MCF 10A (cell line): ENCODE results near the gene RELCH. TPM values are rescaled to one million over a fixed set of nuclear protein-coding genes. Genes with fewer than 3 reads are reported as not detected.

Experiments used
- BruUV-seq: library from RNA; stranded (reverse); fragments of 400-500 nt; replicated peaks from 2 replicates; lab custom pipeline; 2021; lab: Mats Ljungman, UMichigan
- CTCF ChIA-PET: fragments of 300-600 bp; sonication (Branson Sonifier 250); formaldehyde crosslinking; extraction: SDS; loops from one replicate; lab custom pipeline; 2021; ENCODE audit warnings: antibody characterized with exemption, inconsistent platforms; lab: Yijun Ruan, JAX
- POLR2A ChIA-PET: fragments of 300-600, 350-650 bp; sonication (Branson Sonifier 250); formaldehyde crosslinking; extraction: SDS; loops from one replicate; lab custom pipeline; 2020; ENCODE audit warnings: antibody characterized with exemption, inconsistent platforms; lab: Yijun Ruan, JAX
- DNase-seq: peaks from one replicate; pipeline ENCODE4 v3.0.0-alpha.2; 2018; ENCODE audit not compliant: unreplicated experiment
- H3K27ac Mint-ChIP-seq: one replicate; pipeline ENCODE4 v1.8.0; 2022; ENCODE audit warnings: mild to moderate bottlenecking, low read depth, mixed read lengths; ENCODE audit not compliant: unreplicated experiment
- H3K27me3 Mint-ChIP-seq: one replicate; pipeline ENCODE4 v1.8.0; 2022; ENCODE audit warnings: mixed read lengths; ENCODE audit not compliant: insufficient read depth, unreplicated experiment
- H3K36me3 Mint-ChIP-seq: one replicate; pipeline ENCODE4 v1.8.0; 2022; ENCODE audit warnings: mild to moderate bottlenecking, moderate library complexity, mixed read lengths; ENCODE audit not compliant: insufficient read depth, unreplicated experiment
- H3K4me1 Mint-ChIP-seq: one replicate; pipeline ENCODE4 v1.8.0; 2022; ENCODE audit warnings: mixed read lengths; ENCODE audit not compliant: insufficient read depth, unreplicated experiment
- H3K4me3 Mint-ChIP-seq: one replicate; pipeline ENCODE4 v1.8.0; 2022; ENCODE audit warnings: mild to moderate bottlenecking, moderate library complexity, mixed read lengths; ENCODE audit not compliant: unreplicated experiment
- H3K9me3 Mint-ChIP-seq: one replicate; pipeline ENCODE4 v1.8.0; 2022; ENCODE audit warnings: mixed read lengths; ENCODE audit not compliant: unreplicated experiment
- intact Hi-C: fragments of 100-400 bp; cut with micrococcal nuclease; formaldehyde crosslinking; loops from 2 replicates; pipeline ENCODE4 v1.14.1; 2022
- total RNA-seq: library from RNA; stranded (reverse); gene quantifications from 2 replicates; pipeline ENCODE4 v1.2.3, GENCODE V29; 2022
- TF ChIP-seq, protein P1 (sequence below): fragments of 200-600 bp; IDR thresholded peaks from one replicate; pipeline ENCODE4 v1.8.0; 2022; ENCODE audit warnings: antibody characterized with exemption, mild to moderate bottlenecking; ENCODE audit not compliant: unreplicated experiment

RELCH gene
- total RNA-seq, 1 experiment from 2014 or later = 24.7 TPM

GRCh38 chr18:62289047-62289446 is 102.0 kb downstream of the RELCH start:
- no peak for DNase-seq
- Mint-ChIP-seq H3K9me3 (no peaks in the 10 kb centered on the region), H3K36me3 (peaks cover 17% of the 10 kb centered on the region), H3K27me3 (no peaks in the 10 kb centered on the region), H3K4me1 (no peaks in the 10 kb centered on the region), H3K27ac (no peak overlapping the region), H3K4me3 (no peak overlapping the region)
- BruUV-seq = no TSS peak
- ChIA-PET CTCF (no interaction called here), POLR2A (interaction anchor here (0.9 kb wide), 1 partner anchor 21 kb away, joined by 3 read pairs; no protein-coding TSS in a partner anchor)
- TF ChIP-seq, protein P1, sequence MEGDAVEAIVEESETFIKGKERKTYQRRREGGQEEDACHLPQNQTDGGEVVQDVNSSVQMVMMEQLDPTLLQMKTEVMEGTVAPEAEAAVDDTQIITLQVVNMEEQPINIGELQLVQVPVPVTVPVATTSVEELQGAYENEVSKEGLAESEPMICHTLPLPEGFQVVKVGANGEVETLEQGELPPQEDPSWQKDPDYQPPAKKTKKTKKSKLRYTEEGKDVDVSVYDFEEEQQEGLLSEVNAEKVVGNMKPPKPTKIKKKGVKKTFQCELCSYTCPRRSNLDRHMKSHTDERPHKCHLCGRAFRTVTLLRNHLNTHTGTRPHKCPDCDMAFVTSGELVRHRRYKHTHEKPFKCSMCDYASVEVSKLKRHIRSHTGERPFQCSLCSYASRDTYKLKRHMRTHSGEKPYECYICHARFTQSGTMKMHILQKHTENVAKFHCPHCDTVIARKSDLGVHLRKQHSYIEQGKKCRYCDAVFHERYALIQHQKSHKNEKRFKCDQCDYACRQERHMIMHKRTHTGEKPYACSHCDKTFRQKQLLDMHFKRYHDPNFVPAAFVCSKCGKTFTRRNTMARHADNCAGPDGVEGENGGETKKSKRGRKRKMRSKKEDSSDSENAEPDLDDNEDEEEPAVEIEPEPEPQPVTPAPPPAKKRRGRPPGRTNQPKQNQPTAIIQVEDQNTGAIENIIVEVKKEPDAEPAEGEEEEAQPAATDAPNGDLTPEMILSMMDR = no peak
- intact Hi-C loops = no loop called here

GRCh38 chr18:62294073-62294472 is 107.0 kb downstream of the RELCH start:
- Mint-ChIP-seq H3K27ac (no peak overlapping the region), H3K4me3 (no peak overlapping the region), H3K27me3 (no peaks in the 10 kb centered on the region), H3K4me1 (no peaks in the 10 kb centered on the region), H3K9me3 (no peaks in the 10 kb centered on the region), H3K36me3 (peaks cover 21% of the 10 kb centered on the region)
- CTCF ChIA-PET = no interaction called here
- intact Hi-C loops = no loop called here
- TF ChIP-seq, protein P1 = no peak
- BruUV-seq = no TSS peak
- no peak for DNase-seq
- POLR2A ChIA-PET = no interaction called here

- no peaks in the 10 kb centered on the region for H3K9me3 Mint-ChIP-seq
- TF ChIP-seq, protein P1 = no peak
- intact Hi-C loops = no loop called here
- no peaks in the 10 kb centered on the region for H3K4me1 Mint-ChIP-seq
- no peak for DNase-seq
- H3K4me3 Mint-ChIP-seq = no peak overlapping the region
- H3K27me3 Mint-ChIP-seq = no peaks in the 10 kb centered on the region
- no peak overlapping the region for H3K27ac Mint-ChIP-seq
- no TSS peak for BruUV-seq
- ChIA-PET CTCF (no interaction called here), POLR2A (interaction anchor here (0.7 to 1.1 kb wide), 3 partner anchors 16 to 99 kb away, joined by 3 read pairs; no protein-coding TSS in a partner anchor)
- H3K36me3 Mint-ChIP-seq = peaks cover 45% of the 10 kb centered on the region
These were observed 113.4 kb downstream of the RELCH start for GRCh38 chr18:62300359-62300963.

- TF ChIP-seq, protein P1 = no peak
- CTCF ChIA-PET = interaction anchor here (0.7 kb wide), 1 partner anchor 173 kb away, joined by 3 read pairs; no protein-coding TSS in a partner anchor
- no peak overlapping the region for H3K27ac Mint-ChIP-seq
- no peaks in the 10 kb centered on the region for H3K27me3 Mint-ChIP-seq
- H3K9me3 Mint-ChIP-seq = no peaks in the 10 kb centered on the region
- DNase-seq = no peak
- H3K36me3 Mint-ChIP-seq = peaks cover 45% of the 10 kb centered on the region
- POLR2A ChIA-PET = interaction anchor here (1.1 kb wide), 1 partner anchor 15 kb away, joined by 3 read pairs; no protein-coding TSS in a partner anchor
- intact Hi-C loops = no loop called here
- no TSS peak for BruUV-seq
- H3K4me3 Mint-ChIP-seq = no peak overlapping the region
- H3K4me1 Mint-ChIP-seq = no peaks in the 10 kb centered on the region
These were observed 114.3 kb downstream of the RELCH start for GRCh38 chr18:62301322-62301721.
